ENCODE data around the gene CLMN. TPM values are rescaled to one million over a fixed set of nuclear protein-coding genes. Genes with fewer than 3 reads are reported as not detected.

The CLMN gene
- total RNA-seq, 4 donors from 2014 or later = 20.7 to 56.5 (median 29.7) TPM

DNA sequence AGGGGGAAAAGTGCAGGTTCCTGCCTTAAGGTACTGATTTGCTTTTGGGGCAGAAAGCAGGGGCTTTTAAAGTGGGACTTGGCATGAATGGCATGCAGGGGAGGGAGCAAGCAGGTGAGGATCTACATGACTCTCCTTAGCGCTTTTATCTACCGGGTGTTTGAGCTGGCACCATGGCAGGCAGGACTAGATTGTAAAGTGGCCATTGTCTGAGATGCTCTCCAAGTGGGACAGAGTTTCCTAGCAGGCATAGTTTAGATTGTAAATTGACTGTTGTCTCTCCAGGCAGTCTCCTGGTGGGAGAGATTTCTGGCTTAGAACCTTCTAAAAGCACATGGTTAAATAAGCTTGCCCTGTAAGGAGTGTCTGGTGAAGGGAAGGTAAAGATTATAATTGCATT is 157.1 kb downstream of the CLMN start:
- TF ChIP-seq, protein P1, sequence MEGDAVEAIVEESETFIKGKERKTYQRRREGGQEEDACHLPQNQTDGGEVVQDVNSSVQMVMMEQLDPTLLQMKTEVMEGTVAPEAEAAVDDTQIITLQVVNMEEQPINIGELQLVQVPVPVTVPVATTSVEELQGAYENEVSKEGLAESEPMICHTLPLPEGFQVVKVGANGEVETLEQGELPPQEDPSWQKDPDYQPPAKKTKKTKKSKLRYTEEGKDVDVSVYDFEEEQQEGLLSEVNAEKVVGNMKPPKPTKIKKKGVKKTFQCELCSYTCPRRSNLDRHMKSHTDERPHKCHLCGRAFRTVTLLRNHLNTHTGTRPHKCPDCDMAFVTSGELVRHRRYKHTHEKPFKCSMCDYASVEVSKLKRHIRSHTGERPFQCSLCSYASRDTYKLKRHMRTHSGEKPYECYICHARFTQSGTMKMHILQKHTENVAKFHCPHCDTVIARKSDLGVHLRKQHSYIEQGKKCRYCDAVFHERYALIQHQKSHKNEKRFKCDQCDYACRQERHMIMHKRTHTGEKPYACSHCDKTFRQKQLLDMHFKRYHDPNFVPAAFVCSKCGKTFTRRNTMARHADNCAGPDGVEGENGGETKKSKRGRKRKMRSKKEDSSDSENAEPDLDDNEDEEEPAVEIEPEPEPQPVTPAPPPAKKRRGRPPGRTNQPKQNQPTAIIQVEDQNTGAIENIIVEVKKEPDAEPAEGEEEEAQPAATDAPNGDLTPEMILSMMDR (IDR thresholded peaks at IDR 0.05; ENCODE audit: low read depth) = no peak

DNA sequence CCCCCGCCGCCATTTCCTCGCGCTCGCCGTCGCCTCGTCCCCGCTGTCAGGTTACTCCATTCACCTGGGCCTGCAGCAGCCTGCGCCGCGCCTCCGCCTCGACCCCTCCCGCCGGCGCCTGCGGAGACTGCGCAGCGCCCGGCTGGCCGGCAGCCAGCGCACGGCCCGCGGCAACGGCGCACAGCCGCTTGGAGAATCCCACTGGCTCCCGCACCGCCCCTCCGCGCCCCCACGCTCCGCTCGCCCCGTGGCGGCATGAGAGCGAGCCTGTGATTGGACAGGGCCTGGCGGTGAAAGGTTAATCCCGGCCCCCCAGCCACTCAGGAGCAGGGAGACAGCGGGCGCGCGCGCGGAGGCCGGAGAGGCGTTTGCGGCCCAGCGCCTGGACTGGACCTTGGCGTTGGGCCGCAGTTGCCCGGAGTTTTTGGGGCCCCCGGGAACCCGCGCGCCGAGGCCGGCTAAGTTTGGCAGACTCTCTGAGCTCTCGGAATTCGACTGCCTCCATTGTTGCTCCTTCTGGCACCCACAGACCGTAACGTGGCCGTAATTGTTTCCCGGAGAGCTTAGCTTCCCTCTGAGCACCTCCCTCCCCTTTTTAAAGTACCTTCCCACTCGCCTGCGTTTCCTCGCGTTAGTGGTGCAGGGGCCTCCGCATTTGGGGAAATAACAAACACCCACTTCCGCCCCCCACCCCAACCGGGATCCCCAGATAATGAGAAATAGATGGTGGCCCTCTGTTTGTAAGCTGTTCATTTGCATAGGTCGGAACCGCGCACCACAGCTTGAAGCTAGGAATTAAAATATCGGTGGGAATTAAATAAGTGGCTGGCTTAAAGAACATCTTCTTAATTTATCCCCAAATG is 162.2 kb downstream of the CLMN start, which contains the start of gene DICER1:
Gene DICER1, minus strand, starts transcription at position 203 of the 863 bp plus-strand sequence. CDS start 24,071 bp downstream, outside the sequence.
- TF ChIP-seq, protein P1 (IDR thresholded peaks at IDR 0.05; ENCODE audit: low read depth) = no peak

DNA sequence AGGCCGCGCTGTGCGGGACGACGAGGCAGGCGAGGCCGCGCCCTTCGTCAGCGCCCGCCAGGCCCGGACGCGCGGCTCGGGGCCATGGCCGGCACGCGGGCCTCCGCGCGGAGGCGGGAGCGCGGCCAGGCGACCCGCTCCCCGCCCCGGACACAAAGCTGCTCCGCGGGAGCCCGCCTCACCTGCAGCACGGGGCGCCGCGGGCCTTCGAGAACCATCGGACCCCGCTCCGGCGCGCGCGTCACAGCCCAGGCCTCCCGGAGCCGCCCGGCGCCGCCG is 162.7 kb downstream of the CLMN start:
- TF ChIP-seq, protein P1 (IDR thresholded peaks at IDR 0.05; ENCODE audit: low read depth) = no peak

DNA sequence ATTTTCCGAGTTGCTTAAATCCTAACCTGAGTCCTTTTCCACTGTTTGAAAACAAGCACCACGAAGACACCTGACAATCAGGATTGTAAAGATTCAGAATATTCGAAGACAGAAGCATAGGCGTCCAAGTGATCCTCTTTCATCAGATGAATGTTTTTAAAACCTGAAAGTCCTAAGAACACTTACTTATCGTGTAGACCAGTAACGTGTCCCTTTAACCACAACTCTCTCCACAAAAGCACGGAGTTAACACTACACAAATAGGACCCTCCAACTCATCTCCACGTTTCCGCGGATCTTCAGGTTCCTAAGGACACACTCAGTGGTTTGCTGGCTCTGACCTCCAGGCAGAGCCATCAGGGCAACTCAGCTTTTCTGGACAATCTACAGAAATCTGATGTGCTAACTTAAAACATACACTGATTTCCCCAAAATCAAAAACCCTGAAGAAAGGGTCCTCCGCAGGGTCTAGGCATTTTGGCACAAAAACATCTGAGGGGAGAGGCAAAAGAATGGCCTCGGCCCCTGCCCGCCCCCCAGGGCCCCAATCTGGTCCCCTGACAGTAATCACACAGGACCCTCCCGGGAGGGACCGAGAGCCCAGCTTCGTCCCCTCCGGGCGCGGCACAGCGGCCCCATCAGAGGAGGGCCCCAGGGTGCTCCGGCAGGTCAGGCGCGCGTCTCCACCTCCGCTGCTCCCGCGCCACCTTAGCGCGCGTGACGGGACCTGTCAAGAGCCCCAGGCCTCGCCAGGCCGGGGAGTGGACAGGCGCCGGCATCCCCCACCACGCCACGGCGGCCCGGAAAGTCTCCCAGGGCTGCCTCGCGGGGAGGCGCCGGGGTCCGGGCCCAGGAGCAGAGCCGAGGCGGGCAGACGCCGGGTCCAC is 163.3 kb downstream of the CLMN start:
- TF ChIP-seq, protein P1 (IDR thresholded peaks at IDR 0.05; ENCODE audit: low read depth) = no peak

DNA sequence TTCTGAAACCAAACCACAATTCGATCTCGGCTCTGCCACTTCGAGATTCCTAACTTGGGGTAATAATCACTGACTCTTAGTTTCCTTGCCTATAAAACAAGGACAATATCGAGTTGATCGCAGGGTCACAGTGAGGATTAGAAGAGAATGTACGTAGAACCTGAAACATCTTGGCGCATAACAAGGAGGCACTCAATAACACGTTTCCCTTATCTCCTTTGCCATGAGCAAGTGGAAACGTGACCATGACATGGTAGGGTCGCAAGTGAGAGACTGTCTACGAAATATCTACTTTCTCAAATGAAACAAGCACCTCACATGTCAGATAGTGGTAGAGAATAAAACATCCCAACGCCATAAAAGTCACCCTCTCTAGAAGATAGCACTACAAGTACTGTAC is 164.7 kb downstream of the CLMN start:
- TF ChIP-seq, protein P1 (IDR thresholded peaks at IDR 0.05; ENCODE audit: low read depth) = no peak

DNA sequence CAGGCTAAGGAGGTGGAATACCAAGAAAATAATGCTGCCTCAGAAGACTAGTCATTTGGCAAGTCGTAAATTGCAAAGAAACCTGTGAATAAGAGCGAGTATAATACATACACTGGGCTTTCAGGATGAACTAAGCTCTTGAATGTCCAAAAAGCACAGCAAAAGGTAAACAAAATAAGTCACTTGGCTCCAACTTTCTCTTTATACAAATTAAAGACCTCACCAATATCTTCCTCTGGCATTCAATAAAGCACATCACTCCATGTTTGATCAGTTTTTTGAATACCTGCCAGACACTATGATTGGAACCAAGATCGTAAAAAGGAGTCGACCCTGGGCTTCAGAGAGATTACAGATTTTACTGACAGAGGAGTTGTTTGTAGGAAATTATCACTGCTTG is 165.8 kb downstream of the CLMN start:
- TF ChIP-seq, protein P1 (IDR thresholded peaks at IDR 0.05; ENCODE audit: low read depth) = no peak

DNA sequence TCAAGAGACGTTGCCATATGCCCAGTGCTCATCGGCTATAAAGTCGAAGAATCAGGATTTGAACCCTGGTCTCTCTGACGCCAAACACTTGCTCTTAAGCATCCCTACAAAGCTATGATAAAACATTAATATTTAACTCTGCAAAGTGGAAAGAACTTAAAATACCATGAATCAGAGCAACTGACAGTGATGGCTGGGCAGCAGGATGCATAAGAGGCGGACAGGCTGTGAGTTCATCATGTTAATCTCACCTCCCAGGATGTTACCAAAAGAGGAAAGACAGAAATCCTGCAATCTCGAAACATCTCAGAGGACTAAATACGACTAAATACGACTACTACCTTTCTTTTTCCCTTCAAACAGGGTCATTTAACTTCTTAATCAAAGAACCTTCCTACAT is 168.1 kb downstream of the CLMN start:
- TF ChIP-seq, protein P1 (IDR thresholded peaks at IDR 0.05; ENCODE audit: low read depth) = no peak
